AG10803 (cell line): ENCODE data around the gene NYNRIN.

Experiments used
- DNase-seq: peaks from one replicate; pipeline ENCODE4 v3.0.0; 2010; ENCODE audit warnings: low read depth
- H3K4me3 ChIP-seq: 2 replicates; pipeline ENCODE4 v1.5.1; 2011; ENCODE audit warnings: mild to moderate bottlenecking, low read length, control low read depth
- TF ChIP-seq, protein P1 (sequence below): conservative IDR thresholded peaks from 2 replicates; pipeline ENCODE4 v1.5.1; 2011; ENCODE audit warnings: mild to moderate bottlenecking, low read length, control low read depth, inconsistent platforms

Gene NYNRIN

DNA sequence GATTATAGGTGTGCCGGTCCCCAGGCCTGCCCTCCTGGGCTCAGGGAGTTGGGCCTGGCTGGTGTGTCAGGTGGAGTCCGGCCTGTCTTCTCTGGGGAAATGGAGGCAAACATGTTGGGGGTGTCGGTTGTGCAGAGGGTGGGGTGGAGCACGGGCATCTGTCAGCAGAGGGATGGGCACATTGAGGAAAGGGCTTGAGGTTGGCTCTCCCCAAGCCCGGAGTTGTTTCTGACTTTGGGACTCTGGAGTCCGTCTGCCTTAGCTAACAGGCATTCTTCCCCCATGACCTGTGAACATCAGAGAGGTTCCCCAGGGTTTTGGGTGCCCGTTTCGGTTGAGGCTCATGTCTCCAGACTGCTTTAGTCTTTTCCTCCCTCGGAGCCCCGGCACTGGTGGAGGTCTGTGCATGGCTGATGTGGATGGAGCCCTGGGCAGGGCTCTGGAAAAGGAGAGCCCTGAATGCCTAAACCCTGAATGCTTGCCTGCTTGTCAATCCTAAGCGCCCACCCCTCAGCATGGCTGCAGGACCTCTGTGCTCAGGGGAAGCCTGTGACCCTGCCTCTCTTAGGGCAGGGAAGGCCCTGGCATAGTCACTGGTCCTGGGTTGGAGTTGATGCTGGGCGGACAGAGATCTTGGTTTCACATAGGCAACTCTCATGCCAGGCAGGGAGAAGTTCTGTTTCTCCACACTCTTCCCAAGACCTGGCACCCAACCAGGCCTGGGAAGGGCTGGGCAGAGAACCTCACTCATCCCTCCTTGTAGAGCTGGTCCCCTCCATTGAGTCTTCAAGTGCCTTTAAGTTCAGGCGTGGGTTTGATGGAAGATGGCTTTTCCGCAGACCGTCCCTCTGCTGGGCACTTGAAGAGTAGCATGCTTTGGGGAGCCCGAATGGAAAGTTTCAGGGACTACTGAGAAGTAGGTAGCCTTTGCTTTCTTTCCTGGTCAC, 12.9 kb downstream of the NYNRIN start:
- peak; percentile 60 for DNase-seq
- H3K4me3 ChIP-seq = no peak overlapping the region
- TF ChIP-seq, protein P1, sequence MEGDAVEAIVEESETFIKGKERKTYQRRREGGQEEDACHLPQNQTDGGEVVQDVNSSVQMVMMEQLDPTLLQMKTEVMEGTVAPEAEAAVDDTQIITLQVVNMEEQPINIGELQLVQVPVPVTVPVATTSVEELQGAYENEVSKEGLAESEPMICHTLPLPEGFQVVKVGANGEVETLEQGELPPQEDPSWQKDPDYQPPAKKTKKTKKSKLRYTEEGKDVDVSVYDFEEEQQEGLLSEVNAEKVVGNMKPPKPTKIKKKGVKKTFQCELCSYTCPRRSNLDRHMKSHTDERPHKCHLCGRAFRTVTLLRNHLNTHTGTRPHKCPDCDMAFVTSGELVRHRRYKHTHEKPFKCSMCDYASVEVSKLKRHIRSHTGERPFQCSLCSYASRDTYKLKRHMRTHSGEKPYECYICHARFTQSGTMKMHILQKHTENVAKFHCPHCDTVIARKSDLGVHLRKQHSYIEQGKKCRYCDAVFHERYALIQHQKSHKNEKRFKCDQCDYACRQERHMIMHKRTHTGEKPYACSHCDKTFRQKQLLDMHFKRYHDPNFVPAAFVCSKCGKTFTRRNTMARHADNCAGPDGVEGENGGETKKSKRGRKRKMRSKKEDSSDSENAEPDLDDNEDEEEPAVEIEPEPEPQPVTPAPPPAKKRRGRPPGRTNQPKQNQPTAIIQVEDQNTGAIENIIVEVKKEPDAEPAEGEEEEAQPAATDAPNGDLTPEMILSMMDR = peak; percentile 83

- no peak for DNase-seq
- TF ChIP-seq, protein P1 = no peak
Measured at GRCh38 chr14:24414077-24414476, 15.3 kb downstream of the NYNRIN start.

DNA sequence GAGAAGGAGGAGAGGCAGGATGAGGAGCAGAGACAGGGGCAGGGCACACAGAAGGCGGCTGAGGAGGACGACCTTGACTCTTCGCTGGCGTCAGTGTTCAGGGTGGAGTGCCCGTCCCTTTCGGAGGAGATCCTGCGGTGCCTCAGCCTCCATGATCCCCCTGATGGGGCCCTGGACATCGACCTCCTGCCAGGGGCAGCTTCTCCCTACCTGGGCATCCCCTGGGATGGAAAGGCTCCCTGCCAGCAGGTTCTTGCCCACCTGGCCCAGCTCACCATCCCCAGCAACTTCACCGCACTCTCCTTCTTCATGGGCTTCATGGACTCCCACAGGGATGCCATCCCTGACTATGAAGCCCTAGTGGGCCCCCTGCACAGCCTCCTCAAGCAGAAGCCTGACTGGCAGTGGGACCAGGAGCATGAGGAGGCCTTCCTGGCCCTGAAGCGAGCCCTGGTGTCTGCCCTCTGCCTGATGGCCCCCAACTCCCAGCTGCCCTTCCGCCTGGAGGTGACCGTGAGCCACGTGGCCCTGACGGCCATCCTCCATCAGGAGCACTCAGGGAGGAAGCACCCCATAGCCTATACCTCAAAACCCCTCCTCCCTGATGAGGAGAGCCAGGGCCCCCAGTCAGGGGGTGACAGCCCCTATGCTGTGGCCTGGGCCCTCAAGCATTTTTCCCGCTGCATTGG, 16.1 kb downstream of the NYNRIN start:
- TF ChIP-seq, protein P1 = no peak
- DNase-seq = no peak
- H3K4me3 ChIP-seq = no peak overlapping the region

More at GRCh38 chr14:24414077-24414476, 15.3 kb downstream of the NYNRIN start:
- no peak overlapping the region for H3K4me3 ChIP-seq

GRCh38 chr14:24415421-24416253, 16.8 kb downstream of the NYNRIN start:
- TF ChIP-seq, protein P1 = no peak
- H3K4me3 ChIP-seq = no peak overlapping the region
- DNase-seq = no peak

DNA sequence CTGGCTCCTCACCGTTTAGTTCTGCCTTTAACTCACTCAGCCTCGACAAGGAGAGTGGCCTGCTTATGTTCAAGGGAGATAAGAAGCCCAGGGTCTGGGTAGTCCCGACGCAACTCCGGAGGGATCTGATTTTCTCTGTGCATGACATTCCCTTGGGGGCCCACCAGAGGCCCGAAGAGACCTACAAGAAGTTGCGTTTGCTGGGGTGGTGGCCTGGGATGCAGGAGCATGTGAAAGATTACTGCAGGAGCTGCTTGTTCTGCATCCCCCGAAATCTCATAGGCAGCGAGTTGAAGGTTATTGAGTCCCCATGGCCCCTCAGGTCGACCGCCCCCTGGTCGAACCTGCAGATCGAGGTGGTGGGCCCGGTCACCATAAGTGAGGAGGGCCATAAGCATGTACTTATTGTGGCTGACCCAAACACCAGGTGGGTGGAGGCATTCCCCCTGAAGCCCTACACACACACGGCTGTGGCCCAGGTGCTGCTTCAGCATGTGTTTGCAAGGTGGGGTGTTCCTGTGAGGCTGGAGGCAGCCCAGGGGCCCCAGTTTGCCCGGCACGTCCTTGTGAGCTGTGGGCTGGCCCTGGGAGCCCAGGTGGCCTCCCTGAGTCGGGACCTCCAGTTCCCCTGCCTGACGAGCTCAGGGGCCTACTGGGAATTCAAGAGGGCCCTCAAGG, 17.6 kb downstream of the NYNRIN start:
- no peak for DNase-seq
- TF ChIP-seq, protein P1 = no peak
- no peak overlapping the region for H3K4me3 ChIP-seq

GRCh38 chr14:24416932-24417619, 18.3 kb downstream of the NYNRIN start:
- no peak overlapping the region for H3K4me3 ChIP-seq
- DNase-seq = no peak
- TF ChIP-seq, protein P1 = no peak
